GM19397 (cell line): ENCODE results near the gene MRTFB.
"Not testable (repeated sequence)": the region's sequence is repeated elsewhere in the genome, so short reads cannot be mapped to it uniquely, and the experiment has no call there.

ENCODE experiments used
- ATAC-seq: cut with Tn5 transposase; IDR thresholded peaks from one replicate; pipeline ENCODE4 v1.9.1; 2021; ENCODE audit warnings: mild to moderate bottlenecking, moderate library complexity; ENCODE audit not compliant: unreplicated experiment

Gene MRTFB

GRCh38 chr16:14070877-14071575, at the start of gene MRTFB:
MRTFB (plus strand) TSS chr16:14071319; CDS start chr16:14140607, 69,288 bp downstream.
- peak; percentile 83 for ATAC-seq

- ATAC-seq = not testable (repeated sequence)
Observed at GRCh38 chr16:14023526-14023925, 47.6 kb upstream of the MRTFB start.

- ATAC-seq = no peak
Observed at GRCh38 chr16:14024283-14024682, 46.8 kb upstream of the MRTFB start.

- no peak for ATAC-seq
Observed at GRCh38 chr16:14026572-14027285, 44.4 kb upstream of the MRTFB start.

- ATAC-seq = no peak
Observed at GRCh38 chr16:14028202-14028601, 42.9 kb upstream of the MRTFB start.

- no peak for ATAC-seq
Observed at GRCh38 chr16:14029658-14030057, 41.5 kb upstream of the MRTFB start.

- no peak for ATAC-seq
Observed at GRCh38 chr16:14035092-14035491, 36.0 kb upstream of the MRTFB start.

- ATAC-seq = no peak
Observed at GRCh38 chr16:14036889-14037288, 34.2 kb upstream of the MRTFB start.

GRCh38 chr16:14037960-14038359, 33.2 kb upstream of the MRTFB start:
- no peak for ATAC-seq

- ATAC-seq = no peak
Observed at GRCh38 chr16:14041164-14041563, 30.0 kb upstream of the MRTFB start.

- no peak for ATAC-seq
Observed at GRCh38 chr16:14042706-14043105, 28.4 kb upstream of the MRTFB start.

- no peak for ATAC-seq
Observed at GRCh38 chr16:14043278-14043677, 27.8 kb upstream of the MRTFB start.

- ATAC-seq = no peak
Observed at GRCh38 chr16:14043793-14044192, 27.3 kb upstream of the MRTFB start.

GRCh38 chr16:14047121-14047859, 23.8 kb upstream of the MRTFB start:
- ATAC-seq = not testable (repeated sequence)

GRCh38 chr16:14050291-14051027, 20.7 kb upstream of the MRTFB start:
- no peak for ATAC-seq

- ATAC-seq = no peak
Observed at GRCh38 chr16:14051103-14051729, 19.9 kb upstream of the MRTFB start.

- no peak for ATAC-seq
Observed at GRCh38 chr16:14056970-14057369, 14.1 kb upstream of the MRTFB start.

GRCh38 chr16:14057878-14058382, 13.2 kb upstream of the MRTFB start:
- ATAC-seq = no peak

- no peak for ATAC-seq
Observed at GRCh38 chr16:14061732-14062259, 9.3 kb upstream of the MRTFB start.

GRCh38 chr16:14062261-14062660, 8.9 kb upstream of the MRTFB start:
- ATAC-seq = no peak
